Coronary artery (tissue), 2 donors: ENCODE measurements around the gene EEF1B2.

Experiments
- DNase-seq: peaks from one replicate; pipeline ENCODE4 v3.0.0-alpha.2; 2017; ENCODE audit warnings: low spot score
- H3K27ac ChIP-seq, 2 donors: fragments of 200-600 bp; sonication (generic); one replicate each; pipeline ENCODE4 v1.5.1; 2016 to 2019
- H3K4me3 ChIP-seq: fragments of 200-600 bp; sonication (generic); 2 replicates; pipeline ENCODE4 v1.5.1; 2016; ENCODE audit warnings: mild to moderate bottlenecking, moderate library complexity
- TF ChIP-seq, protein P1 (sequence below): fragments of 200-600 bp; sonication (generic); IDR thresholded peaks from one replicate; pipeline ENCODE4 v1.5.1; 2019; ENCODE audit warnings: antibody characterized with exemption

Gene EEF1B2

DNA sequence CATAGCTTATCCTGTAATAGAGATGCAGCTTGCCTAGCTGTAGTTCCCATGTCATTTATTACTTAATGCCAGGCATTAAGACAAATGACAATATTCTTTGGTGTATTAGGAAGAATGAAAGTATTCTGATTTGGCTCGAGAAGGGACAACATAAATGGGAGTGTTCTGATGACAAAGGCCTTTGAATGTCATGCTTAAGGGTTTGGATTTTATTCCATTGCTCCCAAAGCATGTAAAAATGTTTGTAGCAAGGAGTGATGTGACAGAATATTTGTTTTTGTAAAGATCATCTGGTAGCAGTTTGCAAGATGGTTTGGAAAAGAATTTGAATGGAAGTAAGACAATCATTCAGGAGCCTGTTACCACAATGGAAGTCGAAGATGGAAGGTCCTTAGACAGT, 30.4 kb downstream of the EEF1B2 start:
- TF ChIP-seq, protein P1, sequence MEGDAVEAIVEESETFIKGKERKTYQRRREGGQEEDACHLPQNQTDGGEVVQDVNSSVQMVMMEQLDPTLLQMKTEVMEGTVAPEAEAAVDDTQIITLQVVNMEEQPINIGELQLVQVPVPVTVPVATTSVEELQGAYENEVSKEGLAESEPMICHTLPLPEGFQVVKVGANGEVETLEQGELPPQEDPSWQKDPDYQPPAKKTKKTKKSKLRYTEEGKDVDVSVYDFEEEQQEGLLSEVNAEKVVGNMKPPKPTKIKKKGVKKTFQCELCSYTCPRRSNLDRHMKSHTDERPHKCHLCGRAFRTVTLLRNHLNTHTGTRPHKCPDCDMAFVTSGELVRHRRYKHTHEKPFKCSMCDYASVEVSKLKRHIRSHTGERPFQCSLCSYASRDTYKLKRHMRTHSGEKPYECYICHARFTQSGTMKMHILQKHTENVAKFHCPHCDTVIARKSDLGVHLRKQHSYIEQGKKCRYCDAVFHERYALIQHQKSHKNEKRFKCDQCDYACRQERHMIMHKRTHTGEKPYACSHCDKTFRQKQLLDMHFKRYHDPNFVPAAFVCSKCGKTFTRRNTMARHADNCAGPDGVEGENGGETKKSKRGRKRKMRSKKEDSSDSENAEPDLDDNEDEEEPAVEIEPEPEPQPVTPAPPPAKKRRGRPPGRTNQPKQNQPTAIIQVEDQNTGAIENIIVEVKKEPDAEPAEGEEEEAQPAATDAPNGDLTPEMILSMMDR = no peak
- H3K27ac ChIP-seq = no peak overlapping the region
- no peak overlapping the region for H3K4me3 ChIP-seq
- DNase-seq = no peak

DNA sequence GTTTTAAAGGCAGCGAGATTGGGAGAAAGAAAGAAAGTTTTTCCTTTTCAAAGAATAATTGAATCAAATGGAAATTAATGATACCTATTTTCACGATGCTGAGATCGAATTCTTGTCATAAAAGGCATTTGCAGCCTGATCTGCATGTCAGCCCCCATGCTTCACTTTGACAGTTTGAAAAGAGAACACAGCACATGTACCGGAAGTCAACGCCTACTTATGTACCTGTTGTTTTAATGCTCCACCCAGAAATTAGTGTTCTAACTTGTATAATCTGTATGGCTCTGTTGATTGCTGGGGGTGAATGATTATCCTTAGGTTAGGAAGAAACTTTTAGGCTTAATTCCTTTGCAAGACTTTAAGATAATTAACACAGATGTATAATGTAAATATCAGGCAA, 31.0 kb downstream of the EEF1B2 start:
- no peak overlapping the region for H3K27ac ChIP-seq
- DNase-seq = no peak
- no peak overlapping the region for H3K4me3 ChIP-seq
- TF ChIP-seq, protein P1 = no peak

DNA sequence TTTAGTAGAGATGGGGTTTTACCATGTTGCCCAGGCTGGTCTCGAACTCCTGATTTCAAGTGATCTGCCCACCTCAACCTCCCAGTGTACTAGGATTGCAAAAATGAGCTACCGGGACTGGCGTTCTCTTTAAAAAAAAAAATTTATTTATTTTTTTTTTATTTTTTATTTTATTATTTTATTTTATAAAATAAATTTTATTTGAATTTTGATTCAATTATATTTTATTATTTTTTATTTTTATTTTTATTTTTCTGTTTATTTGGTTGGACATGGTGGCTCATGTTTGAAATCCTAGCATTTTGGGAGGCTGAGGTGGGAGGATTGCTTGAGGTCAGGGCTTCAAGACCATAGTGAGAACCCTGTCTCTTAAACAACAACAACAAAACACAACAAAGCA, 32.5 kb downstream of the EEF1B2 start:
- TF ChIP-seq, protein P1 = no peak
- Histone ChIP-seq H3K27ac (no peak overlapping the region), H3K4me3 (no peak overlapping the region)
- no peak for DNase-seq

DNA sequence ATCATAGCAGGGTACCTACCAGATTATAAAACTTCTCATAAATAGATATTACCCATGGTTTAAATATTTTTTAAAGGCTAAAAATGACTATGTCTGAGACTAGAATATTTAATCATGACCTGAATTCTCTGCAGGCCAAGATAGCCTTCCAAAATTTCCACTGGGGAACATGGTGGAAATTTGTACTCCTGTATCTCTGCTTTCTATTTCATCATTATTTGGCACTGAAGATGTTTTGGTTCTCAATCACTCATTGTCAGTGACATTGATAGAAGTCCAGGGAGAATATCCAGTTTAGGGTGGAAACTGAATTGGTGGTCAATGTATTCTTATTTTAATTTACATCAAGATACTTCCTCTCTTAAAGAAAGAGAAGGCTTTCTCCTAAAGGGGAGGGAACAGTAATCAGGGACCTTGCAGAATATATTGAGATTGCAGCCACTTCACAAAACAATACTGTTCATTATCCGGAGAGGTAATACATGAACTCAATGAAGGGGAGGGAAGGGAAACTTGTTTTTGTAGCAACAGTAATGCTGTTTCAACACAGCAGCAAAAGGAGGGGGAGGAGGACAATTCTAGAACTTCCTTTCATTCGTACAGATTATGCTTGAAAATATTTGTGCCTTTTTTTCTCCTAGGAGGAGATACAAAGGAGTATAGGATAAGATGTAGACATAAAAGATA, 34.1 kb downstream of the EEF1B2 start:
- TF ChIP-seq, protein P1 = no peak
- no peak overlapping the region for H3K4me3 ChIP-seq
- no peak overlapping the region for H3K27ac ChIP-seq
- no peak for DNase-seq

DNA sequence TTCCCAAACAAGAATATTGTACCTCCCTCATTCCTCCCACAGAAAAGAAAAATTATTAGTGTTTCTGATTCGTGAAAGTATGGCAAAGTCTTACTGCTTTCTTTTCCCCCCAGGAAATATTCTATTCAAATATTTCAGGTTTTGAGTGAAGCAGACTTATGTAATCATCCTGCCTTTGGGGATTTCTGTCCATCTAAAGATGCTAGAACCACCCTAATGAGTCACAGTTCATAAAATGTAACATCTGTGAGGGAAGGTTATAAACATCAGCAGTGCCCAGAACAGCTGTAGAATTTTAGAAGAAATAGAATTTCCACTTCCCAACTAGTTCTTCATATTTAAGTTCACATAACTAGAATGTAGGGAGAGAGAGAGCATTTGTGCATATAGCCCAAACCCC, 39.0 kb downstream of the EEF1B2 start:
- DNase-seq = no peak
- TF ChIP-seq, protein P1 = no peak
- H3K4me3 ChIP-seq = no peak overlapping the region
- no peak overlapping the region for H3K27ac ChIP-seq

DNA sequence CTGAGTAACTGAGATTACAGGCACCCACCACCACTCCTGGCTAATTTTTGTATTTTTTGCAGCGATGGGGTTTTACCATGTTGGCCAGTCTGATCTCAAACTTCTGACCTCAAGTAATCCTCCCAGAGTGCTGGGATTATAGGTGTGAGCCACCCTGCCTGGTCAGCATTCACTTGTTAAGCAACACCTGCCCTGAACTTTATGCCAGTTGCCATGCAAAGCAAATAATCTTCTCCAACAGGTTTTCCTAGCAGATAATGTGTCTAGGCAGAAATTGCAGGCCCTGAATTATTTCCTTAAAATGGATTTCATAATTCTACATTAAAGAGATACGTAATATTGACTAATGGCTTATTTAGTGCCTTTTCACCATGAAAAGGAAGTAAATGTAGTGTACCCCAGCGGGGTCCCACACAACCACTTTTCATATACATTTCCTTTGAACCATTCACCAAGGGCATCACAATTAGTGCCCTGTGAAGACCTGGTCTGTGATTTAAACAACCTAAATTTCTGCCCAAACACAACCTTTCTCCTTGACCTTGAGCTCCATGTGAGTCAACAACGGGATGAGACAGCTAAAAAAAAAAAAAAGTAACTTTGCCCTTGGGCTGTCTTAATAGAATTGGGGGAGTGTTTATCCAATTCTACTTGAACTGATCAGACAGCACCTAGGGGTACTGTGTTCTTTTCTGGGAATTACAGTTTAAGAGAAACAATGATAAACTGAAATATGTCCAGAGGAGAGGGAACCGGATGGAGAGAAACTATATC, 41.6 kb downstream of the EEF1B2 start:
- H3K4me3 ChIP-seq = no peak overlapping the region
- no peak overlapping the region for H3K27ac ChIP-seq
- DNase-seq = no peak
- TF ChIP-seq, protein P1 = no peak

DNA sequence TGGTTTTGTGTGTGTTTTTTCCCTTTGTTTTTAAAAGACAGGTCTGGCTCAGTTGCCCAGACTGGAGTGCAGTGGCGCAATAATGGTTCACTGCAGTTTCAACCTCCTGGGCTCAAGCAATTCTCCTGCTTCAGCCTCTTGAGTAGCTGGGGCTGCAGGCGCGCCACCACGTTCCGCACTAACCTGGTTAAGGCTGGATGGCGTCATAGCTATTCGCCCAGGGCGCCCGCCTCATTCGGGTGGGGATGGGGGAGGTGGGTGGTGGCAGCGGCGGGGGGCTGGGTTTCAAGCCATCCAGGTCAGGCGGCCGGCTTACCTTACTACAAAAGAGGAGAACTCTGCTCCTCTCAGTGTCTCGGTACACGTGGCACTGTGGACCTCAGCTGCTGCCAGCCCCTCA, 42.8 kb downstream of the EEF1B2 start:
- no peak overlapping the region for H3K4me3 ChIP-seq
- no peak overlapping the region for H3K27ac ChIP-seq
- TF ChIP-seq, protein P1 = no peak
- no peak for DNase-seq
